ENCODE data around the gene DEAF1.
"Not testable (repeated sequence)": the region's sequence is repeated elsewhere in the genome, so short reads cannot be mapped to it uniquely, and the experiment has no call there.

Gene DEAF1

DNA sequence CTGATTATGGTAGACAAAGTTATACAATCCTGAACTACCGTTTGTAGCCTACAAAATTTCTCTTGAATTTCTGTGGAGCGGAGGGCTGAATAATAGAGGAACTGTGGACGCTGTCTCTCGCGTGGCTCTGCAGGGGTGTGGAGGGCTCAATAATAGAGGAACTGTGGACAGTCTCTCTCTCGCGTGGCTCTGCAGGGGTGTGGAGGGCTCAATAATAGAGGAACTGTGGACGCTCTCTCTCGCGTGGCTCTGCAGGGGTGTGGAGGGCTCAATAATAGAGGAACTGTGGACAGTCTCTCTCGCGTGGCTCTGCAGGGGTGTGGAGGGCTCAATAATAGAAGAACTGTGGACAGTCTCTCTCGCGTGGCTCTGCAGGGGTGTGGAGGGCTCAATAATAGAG lies 41.9 kb downstream of the DEAF1 start:
- not testable (repeated sequence) for DNase-seq (ENCODE audit: extremely low read depth in 1 of 2, low read depth in 1 of 2)

DNA sequence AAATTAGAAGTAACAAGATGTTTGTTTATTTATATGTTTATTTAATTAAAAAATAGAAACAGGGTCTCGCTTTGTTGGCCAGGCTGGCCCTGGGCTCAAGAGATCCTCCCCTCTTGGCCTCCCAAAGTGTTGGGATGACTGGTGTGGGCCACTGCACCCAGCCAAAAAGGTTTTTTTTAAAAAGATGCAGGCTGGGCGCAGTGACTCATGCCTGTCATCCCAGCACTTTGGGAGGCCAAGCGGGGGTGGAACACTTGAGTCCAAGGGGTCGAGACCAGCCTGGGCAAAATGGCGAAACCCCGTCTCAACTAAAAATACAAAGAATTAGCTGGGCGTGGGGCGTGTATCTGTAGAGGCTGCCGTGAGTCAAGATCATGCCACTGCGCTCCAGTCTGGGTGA lies 44.5 kb downstream of the DEAF1 start:
- no peak for DNase-seq (ENCODE audit: extremely low read depth in 1 of 2, low read depth in 1 of 2)

DNA sequence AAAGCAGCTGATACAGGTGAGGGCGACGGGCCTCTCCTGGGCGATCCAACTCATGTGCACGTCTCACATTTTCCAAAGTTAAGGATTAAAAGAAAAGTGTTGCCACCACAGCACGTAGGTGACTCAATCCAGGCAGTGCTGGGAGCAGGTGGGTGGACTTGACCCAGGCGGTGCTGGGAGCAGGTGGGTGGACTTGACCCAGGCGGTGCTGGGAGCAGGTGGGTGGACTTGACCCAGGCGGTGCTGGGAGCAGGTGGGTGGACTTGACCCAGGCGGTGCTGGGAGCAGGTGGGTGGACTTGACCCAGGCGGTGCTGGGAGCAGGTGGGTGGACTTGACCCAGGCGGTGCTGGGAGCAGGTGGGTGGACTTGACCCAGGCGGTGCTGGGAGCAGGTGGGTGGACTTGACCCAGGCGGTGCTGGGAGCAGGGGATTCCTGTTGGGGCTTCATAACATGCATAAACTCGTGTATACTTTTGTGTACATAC lies 47.3 kb downstream of the DEAF1 start:
- DNase-seq (ENCODE audit: extremely low read depth in 1 of 2, low read depth in 1 of 2): not testable (repeated sequence)

DNA sequence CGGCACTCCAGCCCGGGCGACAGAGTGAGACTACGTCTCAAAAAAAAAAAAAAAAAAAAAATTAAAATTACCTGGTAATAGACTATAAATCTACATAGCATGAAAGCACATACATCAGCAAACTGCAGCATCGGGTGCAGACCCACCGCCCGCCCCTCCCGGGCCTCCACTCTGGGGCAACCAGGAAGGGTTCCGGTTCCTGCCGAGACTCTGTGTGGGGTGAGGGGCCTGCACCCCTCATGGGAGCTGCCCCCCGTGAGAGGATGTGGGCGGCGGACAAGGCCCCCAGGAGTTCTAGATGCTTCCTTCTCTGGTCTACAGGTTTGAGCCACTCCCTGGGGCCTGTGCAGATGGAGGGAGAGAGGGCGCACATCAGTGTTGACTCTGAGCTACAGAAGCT lies 48.8 kb downstream of the DEAF1 start:
- no peak for DNase-seq (ENCODE audit: extremely low read depth in 1 of 2, low read depth in 1 of 2)

DNA sequence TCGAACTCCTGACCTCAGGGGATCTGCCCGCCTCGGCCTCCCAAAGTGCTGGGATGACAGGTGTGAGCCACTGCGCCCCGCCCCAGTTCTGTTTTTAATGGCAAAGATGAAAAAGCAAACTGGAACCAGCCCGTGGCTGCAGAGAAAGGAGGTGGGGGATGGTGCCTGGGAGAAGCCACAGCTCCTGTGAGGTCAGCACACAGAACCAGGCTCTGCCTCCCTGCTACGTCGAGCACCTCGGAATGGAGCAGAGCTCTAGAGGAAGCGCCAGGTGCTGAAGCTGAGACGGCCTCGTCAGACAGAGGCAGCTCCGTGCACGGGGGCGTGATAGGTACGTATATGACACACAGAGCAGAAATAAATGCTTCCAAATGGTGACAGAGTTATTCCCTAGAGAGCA lies 49.5 kb downstream of the DEAF1 start:
- no peak for DNase-seq (ENCODE audit: extremely low read depth in 1 of 2, low read depth in 1 of 2)

DNA sequence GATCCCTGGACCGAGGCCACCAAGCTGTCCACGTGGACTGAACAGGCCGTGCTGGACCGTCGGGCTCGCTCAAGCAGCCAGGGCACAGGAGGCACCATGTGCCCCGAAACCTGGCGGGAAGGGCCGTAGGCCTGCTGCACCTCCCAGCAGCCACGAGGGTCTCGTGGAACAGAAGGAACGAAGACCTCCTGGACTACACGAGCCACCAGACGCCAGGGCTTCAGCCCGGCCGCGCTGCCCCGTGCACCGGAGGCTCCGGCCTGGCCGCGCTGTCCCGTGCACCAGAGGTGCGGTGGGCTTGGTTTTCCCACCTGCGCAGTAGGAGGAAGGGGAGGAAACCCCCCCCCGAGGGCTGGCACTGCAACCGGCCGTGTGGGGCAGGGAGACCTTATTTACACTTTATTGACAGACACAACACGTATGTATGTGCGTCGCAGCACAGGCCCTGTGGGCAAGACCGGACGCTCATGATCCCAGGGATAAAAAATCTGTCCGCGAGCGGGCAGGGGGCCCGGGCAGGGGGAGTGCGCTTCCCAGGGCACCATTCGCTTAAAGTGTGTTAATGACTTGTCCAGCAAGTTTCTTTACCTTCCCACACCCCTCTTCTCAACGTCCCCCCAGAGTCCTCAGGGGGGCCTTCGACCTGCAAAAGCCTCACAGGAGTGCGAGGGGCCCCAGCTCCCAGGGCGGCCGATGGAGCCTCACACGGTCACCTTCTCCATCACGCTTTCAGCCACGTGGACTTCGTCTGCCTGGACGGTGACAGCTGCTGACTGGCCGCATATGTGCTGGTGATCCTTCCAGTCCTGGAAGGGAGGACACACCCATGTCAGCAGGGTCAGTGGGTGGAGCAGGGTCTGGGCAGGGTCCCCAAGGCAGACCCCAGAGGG lies 50.9 kb downstream of the DEAF1 start:
- no peak for DNase-seq (ENCODE audit: extremely low read depth in 1 of 2, low read depth in 1 of 2)

DNA sequence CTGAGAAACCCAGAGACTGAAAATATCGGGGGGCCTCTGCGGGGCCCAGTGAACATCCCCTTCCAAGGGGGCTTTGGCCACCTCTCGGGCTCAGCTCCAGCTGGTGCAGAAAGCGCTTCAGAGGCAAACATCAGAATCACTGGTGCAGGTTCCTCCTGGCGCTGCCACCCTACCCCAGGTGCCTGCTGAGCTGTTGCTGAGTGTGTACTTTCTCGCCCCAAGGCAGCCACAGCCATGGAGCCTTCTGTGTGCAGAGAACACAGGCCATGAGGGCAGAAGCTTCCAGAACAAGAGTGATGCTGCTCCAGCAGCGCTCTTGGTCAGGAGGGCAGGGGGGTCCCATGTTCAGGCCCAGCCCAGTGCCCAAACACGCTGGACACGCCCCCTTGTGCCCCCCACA lies 51.7 kb downstream of the DEAF1 start:
- no peak for DNase-seq (ENCODE audit: extremely low read depth in 1 of 2, low read depth in 1 of 2)

DNA sequence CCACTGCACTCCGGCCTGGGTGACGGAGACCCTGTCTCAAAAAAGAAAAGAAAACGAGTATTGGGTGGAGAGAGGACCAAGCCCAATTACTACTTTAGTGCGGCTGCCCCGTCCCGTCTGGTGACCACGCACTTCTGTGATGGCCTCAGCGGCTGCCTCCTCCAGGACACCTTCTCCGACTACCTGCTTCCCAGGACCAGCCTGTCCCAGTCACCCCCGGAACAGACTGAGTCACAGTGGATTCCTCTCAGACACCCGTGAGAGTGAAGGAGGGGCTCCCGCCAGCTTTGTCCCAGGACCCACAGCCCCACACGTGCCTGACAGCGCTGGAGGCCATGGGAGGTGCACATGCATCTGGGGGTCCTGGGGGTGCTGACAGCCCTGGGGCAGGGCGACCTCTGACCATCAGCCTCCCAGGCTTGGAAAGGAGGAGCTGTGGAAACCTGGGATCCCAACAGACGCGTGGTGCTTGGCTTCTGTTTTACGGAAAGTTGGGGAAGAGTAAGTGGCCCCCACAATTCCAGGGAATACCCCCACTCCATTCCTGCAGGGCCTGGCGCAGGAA lies 53.1 kb downstream of the DEAF1 start:
- no peak for DNase-seq (ENCODE audit: extremely low read depth in 1 of 2, low read depth in 1 of 2)

DNA sequence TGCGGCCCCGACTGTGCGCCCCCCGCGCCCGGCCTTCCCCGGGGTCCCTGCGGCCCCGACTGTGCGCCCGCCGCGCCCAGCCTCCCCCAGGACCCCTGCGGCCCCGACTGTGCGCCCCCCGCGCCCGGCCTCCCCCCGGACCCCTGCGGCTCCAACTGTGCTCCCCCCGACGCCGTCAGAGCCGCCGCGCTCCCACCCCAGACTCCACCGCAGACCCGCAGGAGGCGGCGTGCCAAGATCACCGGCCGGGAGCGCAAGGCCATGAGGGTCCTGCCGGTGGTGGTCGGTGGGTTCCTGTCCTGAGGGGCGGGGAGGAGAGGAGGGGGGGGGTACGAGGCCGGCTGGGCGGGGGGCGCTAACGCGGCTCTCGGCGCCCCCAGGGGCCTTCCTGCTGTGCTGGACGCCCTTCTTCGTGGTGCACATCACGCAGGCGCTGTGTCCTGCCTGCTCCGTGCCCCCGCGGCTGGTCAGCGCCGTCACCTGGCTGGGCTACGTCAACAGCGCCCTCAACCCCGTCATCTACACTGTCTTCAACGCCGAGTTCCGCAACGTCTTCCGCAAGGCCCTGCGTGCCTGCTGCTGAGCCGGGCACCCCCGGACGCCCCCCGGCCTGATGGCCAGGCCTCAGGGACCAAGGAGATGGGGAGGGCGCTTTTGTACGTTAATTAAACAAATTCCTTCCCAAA lies 54.9 kb downstream of the DEAF1 start:
- DNase-seq (ENCODE audit: extremely low read depth in 1 of 2, low read depth in 1 of 2): no peak

DNA sequence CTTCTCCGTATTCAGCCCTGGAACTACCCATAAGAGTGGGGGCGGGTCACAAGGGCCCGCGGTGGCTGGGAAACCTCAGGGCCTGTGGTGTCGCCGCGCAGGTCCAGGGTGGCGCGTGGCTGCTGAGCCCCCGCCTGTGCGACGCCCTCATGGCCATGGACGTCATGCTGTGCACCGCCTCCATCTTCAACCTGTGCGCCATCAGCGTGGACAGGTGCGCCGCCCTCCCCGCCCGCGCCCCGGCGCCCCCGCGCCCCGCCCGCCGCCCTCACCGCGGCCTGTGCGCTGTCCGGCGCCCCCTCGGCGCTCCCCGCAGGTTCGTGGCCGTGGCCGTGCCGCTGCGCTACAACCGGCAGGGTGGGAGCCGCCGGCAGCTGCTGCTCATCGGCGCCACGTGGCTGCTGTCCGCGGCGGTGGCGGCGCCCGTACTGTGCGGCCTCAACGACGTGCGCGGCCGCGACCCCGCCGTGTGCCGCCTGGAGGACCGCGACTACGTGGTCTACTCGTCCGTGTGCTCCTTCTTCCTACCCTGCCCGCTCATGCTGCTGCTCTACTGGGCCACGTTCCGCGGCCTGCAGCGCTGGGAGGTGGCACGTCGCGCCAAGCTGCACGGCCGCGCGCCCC lies 55.6 kb downstream of the DEAF1 start:
- no peak for DNase-seq (ENCODE audit: extremely low read depth in 1 of 2, low read depth in 1 of 2)

DNA sequence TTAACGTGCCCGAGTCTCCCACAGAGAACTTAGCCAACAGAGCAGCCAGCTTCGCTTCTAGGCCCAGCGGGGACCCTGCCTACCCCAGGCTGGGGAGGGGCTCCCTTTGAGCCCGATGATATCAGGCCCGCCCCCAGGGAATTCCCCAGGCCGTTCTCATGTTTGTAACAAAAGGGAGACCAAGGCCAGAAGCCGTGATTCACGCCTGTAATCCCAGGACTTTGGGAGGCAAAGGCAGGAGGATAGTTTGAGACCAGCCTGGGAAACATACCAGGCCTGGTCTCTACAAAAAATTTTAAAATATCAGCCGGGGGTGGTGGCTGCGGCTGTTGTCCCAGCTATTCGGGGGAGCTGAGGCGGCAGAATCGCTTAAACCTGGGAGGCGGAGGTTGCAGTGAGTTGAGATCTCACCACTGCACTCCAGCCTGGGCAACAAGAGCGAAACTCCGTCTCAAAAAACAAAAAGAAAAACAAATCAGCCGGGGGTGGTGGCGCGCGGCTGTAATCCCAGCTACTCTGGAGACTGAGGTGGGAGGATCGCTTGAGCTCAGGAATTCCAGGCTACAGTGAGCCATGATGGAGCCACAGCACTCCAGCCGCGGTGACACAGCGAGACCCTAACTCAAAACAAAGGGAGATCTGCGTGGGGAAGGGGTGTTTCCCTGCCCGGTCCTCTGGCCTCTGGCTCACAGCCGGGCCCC lies 56.2 kb downstream of the DEAF1 start:
- DNase-seq (ENCODE audit: extremely low read depth in 1 of 2, low read depth in 1 of 2): no peak

DNA sequence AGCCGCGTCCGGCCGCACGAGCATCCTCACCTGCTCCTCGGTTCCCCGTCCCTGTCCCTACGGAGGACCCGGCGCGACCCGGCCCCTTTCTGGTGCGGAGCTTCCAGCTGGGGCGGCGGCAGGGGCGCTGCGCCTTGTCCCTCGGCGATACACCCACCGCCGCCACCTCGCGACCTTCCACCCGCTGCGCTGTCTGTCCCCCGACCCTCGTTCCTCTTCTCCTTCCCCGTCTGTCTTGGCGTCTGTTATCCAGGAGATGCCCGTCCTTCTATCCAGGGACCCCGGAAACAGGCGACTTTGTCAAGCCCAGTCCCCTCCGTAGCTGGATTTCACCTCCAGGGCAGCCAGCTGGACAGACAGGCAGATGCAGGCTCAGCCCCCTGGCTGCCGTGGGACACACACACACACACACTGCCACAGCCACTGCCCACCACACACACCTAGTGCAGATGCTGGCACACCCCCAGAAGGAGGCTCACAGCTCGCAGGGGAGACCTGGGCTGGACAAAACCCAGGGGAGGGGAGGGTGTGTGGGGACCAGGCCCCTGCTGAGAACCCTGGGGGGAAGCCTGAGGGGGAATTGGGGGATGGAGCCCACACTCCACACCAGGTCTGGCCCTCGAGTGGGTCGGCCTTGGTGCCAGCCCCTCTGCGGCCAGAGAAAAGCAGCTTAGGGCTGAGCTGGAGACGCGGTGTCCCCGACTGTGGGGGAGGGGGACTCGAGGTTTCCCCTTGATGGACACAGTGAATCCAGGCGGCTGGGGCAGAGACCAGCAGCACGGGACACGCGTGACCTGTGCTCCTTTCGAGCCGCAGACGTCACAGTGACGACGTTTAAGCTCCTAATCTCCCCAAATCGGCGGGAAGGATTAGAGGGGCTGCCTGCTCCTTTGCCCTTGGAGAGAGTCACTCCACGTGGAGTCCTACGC lies 57.2 kb downstream of the DEAF1 start:
- DNase-seq (ENCODE audit: extremely low read depth in 1 of 2, low read depth in 1 of 2): no peak

DNA sequence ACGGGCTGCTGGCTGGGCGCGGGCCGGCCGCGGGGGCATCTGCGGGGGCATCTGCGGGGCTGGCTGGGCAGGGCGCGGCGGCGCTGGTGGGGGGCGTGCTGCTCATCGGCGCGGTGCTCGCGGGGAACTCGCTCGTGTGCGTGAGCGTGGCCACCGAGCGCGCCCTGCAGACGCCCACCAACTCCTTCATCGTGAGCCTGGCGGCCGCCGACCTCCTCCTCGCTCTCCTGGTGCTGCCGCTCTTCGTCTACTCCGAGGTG lies 57.8 kb downstream of the DEAF1 start:
- DNase-seq (ENCODE audit: extremely low read depth in 1 of 2, low read depth in 1 of 2): no peak

DNA sequence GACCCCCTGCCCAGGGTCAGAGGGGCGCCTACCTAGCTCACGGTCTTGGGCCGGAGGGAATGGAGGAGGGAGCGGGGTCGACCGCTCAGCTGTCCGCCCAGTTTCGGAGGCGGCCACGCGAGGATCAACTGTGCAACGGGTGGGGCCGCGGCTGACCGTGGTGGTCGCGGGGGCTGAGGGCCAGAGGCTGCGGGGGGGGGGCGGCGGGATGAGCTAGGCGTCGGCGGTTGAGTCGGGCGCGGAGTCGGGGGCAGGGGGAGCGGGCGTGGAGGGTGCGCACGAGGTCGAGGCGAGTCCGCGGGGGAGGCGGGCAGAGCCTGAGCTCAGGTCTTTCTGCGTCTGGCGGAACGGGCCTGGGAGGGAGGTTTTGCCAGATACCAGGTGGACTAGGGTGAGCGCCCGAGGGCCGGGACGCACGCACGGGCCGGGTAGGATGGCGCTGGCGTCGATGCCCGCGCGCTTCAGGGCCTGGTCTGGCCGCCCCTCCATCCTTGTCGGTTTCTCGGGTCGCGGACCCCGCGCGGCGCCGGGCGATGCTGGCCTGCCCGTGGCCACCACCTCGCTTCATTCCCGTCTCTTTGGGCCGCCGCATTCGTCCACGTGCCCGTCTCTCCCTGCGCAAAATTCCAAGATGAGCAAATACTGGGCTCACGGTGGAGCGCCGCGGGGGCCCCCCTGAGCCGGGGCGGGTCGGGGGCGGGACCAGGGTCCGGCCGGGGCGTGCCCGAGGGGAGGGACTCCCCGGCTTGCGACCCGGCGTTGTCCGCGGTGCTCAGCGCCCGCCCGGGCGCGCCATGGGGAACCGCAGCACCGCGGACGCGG lies 58.3 kb downstream of the DEAF1 start, which contains the start of gene DRD4:
Gene DRD4 (plus strand): TSS at position 759 of the 822 bp plus-strand sequence. CDS start 36 bp downstream, at position 795.
- DNase-seq (ENCODE audit: extremely low read depth in 1 of 2, low read depth in 1 of 2): no peak

DNA sequence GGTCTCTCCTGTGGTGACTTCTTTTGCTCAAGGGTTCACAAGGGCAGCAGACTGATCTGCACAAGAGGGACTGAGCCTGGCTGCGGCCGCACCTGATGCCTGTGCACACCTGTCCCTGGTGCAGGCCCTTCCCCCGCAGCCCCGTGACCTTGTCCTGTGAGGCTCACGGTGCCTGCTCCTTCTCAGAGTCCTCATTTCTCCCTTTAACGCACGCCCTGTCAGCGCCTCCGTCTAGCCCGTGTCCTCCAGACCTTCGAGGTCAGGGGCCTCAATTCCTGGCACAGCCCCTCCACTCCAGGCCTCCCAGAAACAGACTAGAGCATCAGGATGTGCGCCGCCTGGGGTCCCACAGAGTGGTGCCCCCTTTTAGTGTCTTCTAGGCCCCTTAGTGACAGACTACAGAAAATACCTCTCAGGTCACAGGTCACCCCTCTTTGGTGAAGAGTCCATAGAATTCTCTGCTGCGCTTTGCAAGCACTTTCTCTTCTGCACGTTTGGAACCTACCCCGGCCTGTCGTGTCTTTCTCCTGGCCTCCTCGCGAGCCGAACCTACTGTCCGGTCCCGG lies 59.0 kb downstream of the DEAF1 start:
- DNase-seq (ENCODE audit: extremely low read depth in 1 of 2, low read depth in 1 of 2): no peak

DNA sequence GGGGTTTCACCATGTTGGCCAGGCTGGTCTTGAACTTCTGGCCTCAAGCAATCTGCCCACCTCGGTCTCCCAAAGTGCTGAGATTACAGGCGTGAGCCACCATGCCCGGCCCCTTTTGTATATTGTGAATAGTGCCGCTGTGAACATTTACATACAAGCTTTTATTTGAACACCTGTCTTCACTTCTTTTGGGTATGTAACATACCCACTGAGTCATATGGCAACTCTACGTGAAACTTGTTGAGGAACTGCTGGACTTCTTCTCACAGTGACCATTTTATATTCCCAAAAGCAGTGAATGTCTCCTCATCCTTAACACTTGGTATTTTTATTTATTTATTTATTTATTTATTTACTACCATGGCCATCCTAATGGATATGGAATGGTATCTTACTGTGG lies 64.2 kb downstream of the DEAF1 start:
- DNase-seq (ENCODE audit: extremely low read depth in 1 of 2, low read depth in 1 of 2): no peak

DNA sequence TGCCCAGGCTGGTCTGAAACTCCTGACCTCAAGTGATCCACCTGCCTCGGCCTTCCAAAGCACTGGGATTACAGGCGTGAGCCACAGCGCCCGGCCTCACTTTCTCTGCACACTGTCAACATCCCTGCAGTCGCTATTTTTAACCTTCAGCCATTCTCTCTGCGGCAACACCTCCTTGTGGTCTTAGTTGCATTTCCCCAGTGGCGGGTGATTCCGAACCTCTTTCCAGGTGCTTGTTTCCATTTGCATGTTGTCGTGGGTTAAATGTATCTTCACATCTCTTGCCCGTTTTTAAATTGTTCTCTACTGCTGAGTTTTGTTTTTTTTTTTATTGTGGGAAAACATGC lies 65.8 kb downstream of the DEAF1 start:
- no peak for DNase-seq (ENCODE audit: extremely low read depth in 1 of 2, low read depth in 1 of 2)

DNA sequence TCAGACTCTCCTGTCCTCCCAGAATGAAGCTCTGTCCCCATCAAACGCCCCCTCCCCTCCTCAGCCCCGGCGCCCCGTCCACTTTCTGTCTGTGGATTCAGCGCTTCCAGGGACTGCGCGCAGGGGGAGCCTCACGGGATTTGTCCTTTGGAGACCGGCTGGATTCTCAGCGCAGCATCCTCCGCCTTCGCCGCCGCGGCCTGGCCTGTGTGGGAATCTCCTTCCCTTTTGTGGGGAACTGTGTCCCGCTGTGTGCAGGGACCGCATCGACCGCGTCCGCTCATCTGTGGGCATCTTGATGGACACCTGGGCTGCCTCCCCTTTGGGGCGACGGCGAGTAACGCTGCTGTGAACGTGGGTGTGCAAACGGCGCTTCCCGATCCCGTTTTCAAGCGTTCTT lies 67.0 kb downstream of the DEAF1 start:
- no peak for DNase-seq (ENCODE audit: extremely low read depth in 1 of 2, low read depth in 1 of 2)

DNA sequence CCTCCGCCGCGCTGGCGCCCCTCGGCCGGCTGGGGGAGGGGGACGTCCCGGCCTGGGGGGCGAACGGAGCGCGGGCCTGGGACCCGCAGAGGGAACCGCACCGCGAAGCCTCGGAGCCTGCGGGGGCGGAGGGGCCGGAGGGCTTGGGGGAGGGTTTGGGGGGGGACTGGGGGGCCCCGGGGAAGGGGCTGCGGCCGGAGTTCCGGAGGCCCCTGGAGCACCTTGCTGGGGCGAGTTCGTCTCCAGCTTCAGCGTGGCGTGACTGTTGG lies 67.8 kb downstream of the DEAF1 start:
- DNase-seq (ENCODE audit: extremely low read depth in 1 of 2, low read depth in 1 of 2): no peak
